ENCODE results near the gene NUMA1.

NUMA1 gene

GRCh38 chr11:71977090-71977489 is 103.3 kb downstream of the NUMA1 start:
- no peak for DNase-seq (ENCODE audit: low read depth in 2 of 2)

- no peak for DNase-seq (ENCODE audit: low read depth in 2 of 2)
Measured at GRCh38 chr11:71976551-71976950, 103.8 kb downstream of the NUMA1 start.

- no peak for DNase-seq (ENCODE audit: low read depth in 2 of 2)
Measured at GRCh38 chr11:71971680-71972079, 108.7 kb downstream of the NUMA1 start.

GRCh38 chr11:71964641-71965040 is 115.7 kb downstream of the NUMA1 start:
- no peak for DNase-seq (ENCODE audit: low read depth in 2 of 2)

GRCh38 chr11:71963468-71963867 is 116.9 kb downstream of the NUMA1 start:
- no peak for DNase-seq (ENCODE audit: low read depth in 2 of 2)

- DNase-seq (ENCODE audit: low read depth in 2 of 2): no peak
Measured at GRCh38 chr11:71962428-71963038, 117.8 kb downstream of the NUMA1 start.

GRCh38 chr11:71955898-71956456 is 124.4 kb downstream of the NUMA1 start:
- no peak for DNase-seq (ENCODE audit: low read depth in 2 of 2)

Data from activated CD8-positive, alpha-beta memory T cell treated with anti-CD3 and anti-CD28 coated beads for 4 hours (primary cell).